ENCODE data around the gene SDK2. TPM values are rescaled to one million over a fixed set of nuclear protein-coding genes. Genes with fewer than 3 reads are reported as not detected.

SDK2 gene
- total RNA-seq, 2 experiments from 2014 or later, result 2.4 to 2.5 TPM

- CTCF ChIA-PET, result interaction anchor here (0.6 kb wide), 1 partner anchor 956 kb away, joined by 3 read pairs; no protein-coding TSS in a partner anchor
- Mint-ChIP-seq H3K36me3 (ENCODE audit: low read depth) (no peaks in the 10 kb centered on the region), H3K4me3 (no peak overlapping the region), H3K4me1 (peaks cover 4% of the 10 kb centered on the region), H3K27ac (no peak overlapping the region), H3K27me3 (peaks cover 27% of the 10 kb centered on the region), H3K9me3 (no peaks in the 10 kb centered on the region)
- POLR2A ChIA-PET, result no interaction called here
- no peak for DNase-seq
Observed at GRCh38 chr17:73638556-73638955, 5.7 kb downstream of the SDK2 start.

GRCh38 chr17:73637866-73638265 is 6.4 kb downstream of the SDK2 start:
- ChIA-PET CTCF (no interaction called here), POLR2A (no interaction called here)
- DNase-seq, result no peak
- no peaks in the 10 kb centered on the region for H3K9me3 Mint-ChIP-seq
- H3K27me3 Mint-ChIP-seq, result peaks cover 25% of the 10 kb centered on the region
- no peak overlapping the region for H3K27ac Mint-ChIP-seq
- no peak overlapping the region for H3K4me3 Mint-ChIP-seq
- peaks cover 2% of the 10 kb centered on the region for H3K4me1 Mint-ChIP-seq
- no peaks in the 10 kb centered on the region for H3K36me3 Mint-ChIP-seq (ENCODE audit: low read depth)

- ChIA-PET POLR2A (no interaction called here), CTCF (interaction anchor here (0.7 to 1.4 kb wide), 2 partner anchors 11 to 227 kb away, joined by 3 to 4 read pairs; no protein-coding TSS in a partner anchor)
- no peaks in the 10 kb centered on the region for H3K9me3 Mint-ChIP-seq
- peaks cover 5% of the 10 kb centered on the region for H3K27me3 Mint-ChIP-seq
- no peak overlapping the region for H3K4me3 Mint-ChIP-seq
- no peak overlapping the region for H3K27ac Mint-ChIP-seq
- no peaks in the 10 kb centered on the region for H3K4me1 Mint-ChIP-seq
- DNase-seq, result no peak
- no peaks in the 10 kb centered on the region for H3K36me3 Mint-ChIP-seq (ENCODE audit: low read depth)
Observed at GRCh38 chr17:73635101-73635817, 9.0 kb downstream of the SDK2 start.

GRCh38 chr17:73634629-73635028 is 9.6 kb downstream of the SDK2 start:
- POLR2A ChIA-PET, result no interaction called here
- no peaks in the 10 kb centered on the region for H3K36me3 Mint-ChIP-seq (ENCODE audit: low read depth)
- no peak for DNase-seq
- no peak overlapping the region for H3K27ac Mint-ChIP-seq
- H3K4me3 Mint-ChIP-seq, result no peak overlapping the region
- H3K4me1 Mint-ChIP-seq, result no peaks in the 10 kb centered on the region
- H3K9me3 Mint-ChIP-seq, result no peaks in the 10 kb centered on the region
- CTCF ChIA-PET, result interaction anchor here (0.7 to 1.4 kb wide), 2 partner anchors 12 to 226 kb away, joined by 3 to 4 read pairs; no protein-coding TSS in a partner anchor
- H3K27me3 Mint-ChIP-seq, result peaks cover 5% of the 10 kb centered on the region

- no peak for DNase-seq
- Mint-ChIP-seq H3K27ac (no peak overlapping the region), H3K27me3 (peaks cover 5% of the 10 kb centered on the region), H3K4me1 (no peaks in the 10 kb centered on the region), H3K9me3 (no peaks in the 10 kb centered on the region), H3K36me3 (ENCODE audit: low read depth) (no peaks in the 10 kb centered on the region), H3K4me3 (no peak overlapping the region)
- POLR2A ChIA-PET, result interaction anchor here (0.8 kb wide), 1 partner anchor 7 kb away, joined by 3 read pairs; no protein-coding TSS in a partner anchor
- CTCF ChIA-PET, result interaction anchor here (1.4 kb wide), 1 partner anchor 13 kb away, joined by 4 read pairs; no protein-coding TSS in a partner anchor
Observed at GRCh38 chr17:73633736-73634135, 10.5 kb downstream of the SDK2 start.

- no peaks in the 10 kb centered on the region for H3K9me3 Mint-ChIP-seq
- no peaks in the 10 kb centered on the region for H3K4me1 Mint-ChIP-seq
- no peaks in the 10 kb centered on the region for H3K36me3 Mint-ChIP-seq (ENCODE audit: low read depth)
- no peak overlapping the region for H3K4me3 Mint-ChIP-seq
- ChIA-PET CTCF (no interaction called here), POLR2A (interaction anchor here (0.7 kb wide), 1 partner anchor 39 kb away, joined by 3 read pairs; no protein-coding TSS in a partner anchor)
- no peak overlapping the region for H3K27ac Mint-ChIP-seq
- peaks cover 5% of the 10 kb centered on the region for H3K27me3 Mint-ChIP-seq
- no peak for DNase-seq
Observed at GRCh38 chr17:73632513-73632912, 11.7 kb downstream of the SDK2 start.

- Mint-ChIP-seq H3K36me3 (ENCODE audit: low read depth) (no peaks in the 10 kb centered on the region), H3K4me3 (no peak overlapping the region), H3K4me1 (no peaks in the 10 kb centered on the region), H3K27me3 (peaks cover 4% of the 10 kb centered on the region), H3K27ac (no peak overlapping the region), H3K9me3 (no peaks in the 10 kb centered on the region)
- DNase-seq, result no peak
- CTCF ChIA-PET, result no interaction called here
- POLR2A ChIA-PET, result no interaction called here
Observed at GRCh38 chr17:73630965-73631595, 13.2 kb downstream of the SDK2 start.

- peaks cover 3% of the 10 kb centered on the region for H3K27me3 Mint-ChIP-seq
- H3K9me3 Mint-ChIP-seq, result no peaks in the 10 kb centered on the region
- H3K4me3 Mint-ChIP-seq, result no peak overlapping the region
- H3K36me3 Mint-ChIP-seq (ENCODE audit: low read depth), result no peaks in the 10 kb centered on the region
- no peak for DNase-seq
- POLR2A ChIA-PET, result no interaction called here
- CTCF ChIA-PET, result no interaction called here
- no peak overlapping the region for H3K27ac Mint-ChIP-seq
- no peaks in the 10 kb centered on the region for H3K4me1 Mint-ChIP-seq
Observed at GRCh38 chr17:73630531-73630930, 13.7 kb downstream of the SDK2 start.

GRCh38 chr17:73628642-73629552 is 15.3 kb downstream of the SDK2 start:
- Mint-ChIP-seq H3K4me1 (no peaks in the 10 kb centered on the region), H3K36me3 (ENCODE audit: low read depth) (no peaks in the 10 kb centered on the region), H3K27me3 (peaks cover 3% of the 10 kb centered on the region), H3K27ac (no peak overlapping the region), H3K9me3 (no peaks in the 10 kb centered on the region), H3K4me3 (no peak overlapping the region)
- DNase-seq, result no peak
- ChIA-PET POLR2A (no interaction called here), CTCF (no interaction called here)

- H3K4me3 Mint-ChIP-seq, result no peak overlapping the region
- no peaks in the 10 kb centered on the region for H3K36me3 Mint-ChIP-seq (ENCODE audit: low read depth)
- DNase-seq, result no peak
- CTCF ChIA-PET, result no interaction called here
- POLR2A ChIA-PET, result no interaction called here
- no peak overlapping the region for H3K27ac Mint-ChIP-seq
- no peaks in the 10 kb centered on the region for H3K4me1 Mint-ChIP-seq
- H3K9me3 Mint-ChIP-seq, result no peaks in the 10 kb centered on the region
- peaks cover 2% of the 10 kb centered on the region for H3K27me3 Mint-ChIP-seq
Observed at GRCh38 chr17:73625991-73626673, 18.1 kb downstream of the SDK2 start.

GRCh38 chr17:73625006-73625405 is 19.2 kb downstream of the SDK2 start:
- no peaks in the 10 kb centered on the region for H3K9me3 Mint-ChIP-seq
- no peaks in the 10 kb centered on the region for H3K4me1 Mint-ChIP-seq
- no peaks in the 10 kb centered on the region for H3K36me3 Mint-ChIP-seq (ENCODE audit: low read depth)
- H3K27me3 Mint-ChIP-seq, result peaks cover 12% of the 10 kb centered on the region
- CTCF ChIA-PET, result no interaction called here
- H3K27ac Mint-ChIP-seq, result no peak overlapping the region
- POLR2A ChIA-PET, result no interaction called here
- no peak for DNase-seq
- H3K4me3 Mint-ChIP-seq, result no peak overlapping the region

- Mint-ChIP-seq H3K4me1 (no peaks in the 10 kb centered on the region), H3K4me3 (no peak overlapping the region), H3K27ac (no peak overlapping the region), H3K9me3 (no peaks in the 10 kb centered on the region), H3K36me3 (ENCODE audit: low read depth) (no peaks in the 10 kb centered on the region), H3K27me3 (peaks cover 12% of the 10 kb centered on the region)
- DNase-seq, result no peak
- ChIA-PET CTCF (no interaction called here), POLR2A (no interaction called here)
Observed at GRCh38 chr17:73624496-73624988, 19.7 kb downstream of the SDK2 start.

- H3K27ac Mint-ChIP-seq, result no peak overlapping the region
- no peak for DNase-seq
- H3K36me3 Mint-ChIP-seq (ENCODE audit: low read depth), result no peaks in the 10 kb centered on the region
- H3K4me3 Mint-ChIP-seq, result no peak overlapping the region
- no peaks in the 10 kb centered on the region for H3K4me1 Mint-ChIP-seq
- no peaks in the 10 kb centered on the region for H3K9me3 Mint-ChIP-seq
- peaks cover 14% of the 10 kb centered on the region for H3K27me3 Mint-ChIP-seq
- POLR2A ChIA-PET, result no interaction called here
- CTCF ChIA-PET, result no interaction called here
Observed at GRCh38 chr17:73623818-73624217, 20.4 kb downstream of the SDK2 start.

All from activated CD4-positive, alpha-beta memory T cell treated with anti-CD3 and anti-CD28 coated beads, Interleukin-2, amount 10 ng/mL, durations not matched to agents 7 days and 5 days (primary cell).